M059J (cell line): Measurements from ENCODE around the gene SEMG1. TPM values are rescaled to one million over a fixed set of nuclear protein-coding genes. Genes with fewer than 3 reads are reported as not detected.
A peak's percentile ranks its signal among the peaks of the same experiment; 100 is the strongest.

Experiments used
- DNase-seq: peaks from one replicate; pipeline ENCODE4 v3.0.0-alpha.2; 2012; ENCODE audit warnings: low read depth
- total RNA-seq: library from RNA; depleted of rRNA; stranded (reverse); fragments of >200 nt; shearing (Covaris generic); gene quantifications from 2 replicates; pipeline ENCODE4 v1.2.3, GENCODE V29; 2014; rRNA removed

SEMG1 gene, protein sequence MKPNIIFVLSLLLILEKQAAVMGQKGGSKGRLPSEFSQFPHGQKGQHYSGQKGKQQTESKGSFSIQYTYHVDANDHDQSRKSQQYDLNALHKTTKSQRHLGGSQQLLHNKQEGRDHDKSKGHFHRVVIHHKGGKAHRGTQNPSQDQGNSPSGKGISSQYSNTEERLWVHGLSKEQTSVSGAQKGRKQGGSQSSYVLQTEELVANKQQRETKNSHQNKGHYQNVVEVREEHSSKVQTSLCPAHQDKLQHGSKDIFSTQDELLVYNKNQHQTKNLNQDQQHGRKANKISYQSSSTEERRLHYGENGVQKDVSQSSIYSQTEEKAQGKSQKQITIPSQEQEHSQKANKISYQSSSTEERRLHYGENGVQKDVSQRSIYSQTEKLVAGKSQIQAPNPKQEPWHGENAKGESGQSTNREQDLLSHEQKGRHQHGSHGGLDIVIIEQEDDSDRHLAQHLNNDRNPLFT
- not detected in 2 replicates for total RNA-seq

DNA sequence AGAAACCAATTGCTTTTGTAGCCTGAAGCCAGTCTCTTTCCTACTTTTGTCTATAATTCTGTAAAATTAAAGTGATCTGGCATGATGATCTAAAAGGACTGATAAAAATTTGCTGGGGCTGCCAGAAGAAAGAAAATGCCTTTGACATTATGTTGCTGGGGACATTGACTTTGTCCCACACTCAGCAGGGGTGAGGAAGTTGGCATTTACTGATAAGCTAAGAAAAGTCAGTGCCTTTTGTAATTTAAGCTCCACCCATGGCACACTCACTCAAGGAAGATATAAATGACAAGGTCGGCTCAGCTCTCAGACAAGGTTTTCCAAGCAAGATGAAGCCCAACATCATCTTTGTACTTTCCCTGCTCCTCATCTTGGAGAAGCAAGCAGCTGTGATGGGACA lies at the start of gene SEMG1:
TSS of gene SEMG1 (plus strand) at position 309 of the 400 bp plus-strand sequence. CDS start at position 330, 21 bp downstream.
- no peak for DNase-seq

DNA sequence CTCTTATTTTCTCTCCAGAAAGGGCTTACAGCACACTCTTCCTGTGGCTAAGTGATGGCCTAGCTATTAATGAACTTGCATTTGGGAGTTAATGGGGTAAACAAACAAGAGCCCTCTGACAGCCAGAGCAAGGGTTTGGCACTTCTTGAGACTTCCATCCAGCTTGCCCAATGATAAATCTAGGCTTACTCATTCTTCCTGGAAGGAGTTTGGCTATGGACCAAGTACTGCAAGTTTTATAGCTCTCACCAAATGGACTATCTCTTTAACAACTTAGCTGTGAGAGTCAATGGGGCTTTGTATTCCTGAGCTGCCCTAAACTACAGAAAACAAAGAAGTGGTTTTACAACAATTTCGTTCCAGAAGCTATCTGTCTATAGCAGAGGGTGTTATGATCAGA lies 48.9 kb upstream of the SEMG1 start:
- DNase-seq, result peak; percentile 84

DNA sequence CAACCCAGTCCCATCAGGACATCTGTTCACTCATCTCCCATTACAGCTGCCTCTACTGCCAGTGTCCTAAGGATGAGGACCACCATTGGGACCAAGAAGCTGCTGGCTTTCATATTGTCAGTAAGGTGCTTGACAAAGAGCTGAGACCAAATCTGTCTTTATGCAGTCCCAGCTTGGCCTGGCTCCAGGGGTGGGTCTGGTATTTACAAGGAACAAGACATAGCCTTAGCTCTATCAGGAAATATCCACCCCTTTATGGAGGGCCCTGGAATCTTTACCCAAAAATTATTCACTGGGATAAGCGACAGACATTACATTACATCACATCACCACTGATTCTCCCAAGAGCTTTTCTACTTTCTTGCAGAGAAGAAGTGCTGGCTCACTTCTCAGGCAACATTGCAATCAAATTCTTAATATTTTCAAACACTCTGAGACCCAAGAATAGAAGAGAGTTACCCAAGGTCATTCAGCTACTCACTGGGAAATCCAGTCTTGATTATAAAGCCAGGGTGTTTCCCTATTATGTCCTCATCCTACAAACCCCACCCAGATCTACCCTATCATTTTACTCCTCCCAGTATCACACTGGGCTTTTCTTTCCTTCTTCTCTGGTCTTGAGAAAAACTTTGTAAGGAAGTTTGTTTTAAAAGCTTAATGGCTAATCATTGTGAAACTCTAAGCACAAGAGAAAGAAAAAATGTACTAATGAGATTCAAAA lies 43.6 kb upstream of the SEMG1 start:
- DNase-seq, result no peak

DNA sequence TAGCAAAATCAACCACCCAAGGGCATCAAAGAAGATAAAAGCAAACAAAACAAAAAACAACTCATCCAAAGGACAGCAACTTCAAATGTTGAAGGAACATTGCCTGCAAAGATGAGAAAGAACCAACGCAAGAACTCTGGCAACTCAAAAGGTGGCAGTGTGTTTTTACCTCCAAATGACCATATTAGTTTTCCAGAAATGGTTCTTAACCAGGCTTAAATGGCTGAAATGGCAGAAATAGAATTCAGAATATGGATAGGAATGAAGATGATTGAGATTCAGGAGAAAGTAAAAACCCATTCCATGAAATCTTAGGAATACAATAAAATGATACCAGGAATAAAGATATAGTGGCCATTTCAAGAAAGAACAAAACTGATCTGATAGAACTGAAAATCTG lies 41.9 kb upstream of the SEMG1 start:
- no peak for DNase-seq

DNA sequence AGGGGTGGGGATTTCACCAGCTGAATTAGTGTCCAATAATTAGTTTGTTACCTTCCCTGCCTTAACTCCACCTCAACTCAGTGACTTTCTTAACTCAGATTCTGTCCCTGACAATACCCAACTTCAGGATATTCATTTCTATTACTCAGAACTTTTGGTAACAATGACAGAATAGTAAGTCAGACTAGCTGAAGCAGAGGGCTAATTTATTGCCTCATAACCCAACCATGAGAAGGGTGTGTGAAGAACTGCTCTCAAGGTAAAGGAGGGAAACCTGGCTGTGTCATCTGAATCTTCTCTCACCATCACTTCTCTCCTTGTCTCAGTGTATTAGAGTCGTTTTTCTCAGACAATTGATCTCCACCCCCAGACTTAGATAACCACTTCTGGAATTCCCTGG lies 33.3 kb upstream of the SEMG1 start:
- DNase-seq, result no peak

DNA sequence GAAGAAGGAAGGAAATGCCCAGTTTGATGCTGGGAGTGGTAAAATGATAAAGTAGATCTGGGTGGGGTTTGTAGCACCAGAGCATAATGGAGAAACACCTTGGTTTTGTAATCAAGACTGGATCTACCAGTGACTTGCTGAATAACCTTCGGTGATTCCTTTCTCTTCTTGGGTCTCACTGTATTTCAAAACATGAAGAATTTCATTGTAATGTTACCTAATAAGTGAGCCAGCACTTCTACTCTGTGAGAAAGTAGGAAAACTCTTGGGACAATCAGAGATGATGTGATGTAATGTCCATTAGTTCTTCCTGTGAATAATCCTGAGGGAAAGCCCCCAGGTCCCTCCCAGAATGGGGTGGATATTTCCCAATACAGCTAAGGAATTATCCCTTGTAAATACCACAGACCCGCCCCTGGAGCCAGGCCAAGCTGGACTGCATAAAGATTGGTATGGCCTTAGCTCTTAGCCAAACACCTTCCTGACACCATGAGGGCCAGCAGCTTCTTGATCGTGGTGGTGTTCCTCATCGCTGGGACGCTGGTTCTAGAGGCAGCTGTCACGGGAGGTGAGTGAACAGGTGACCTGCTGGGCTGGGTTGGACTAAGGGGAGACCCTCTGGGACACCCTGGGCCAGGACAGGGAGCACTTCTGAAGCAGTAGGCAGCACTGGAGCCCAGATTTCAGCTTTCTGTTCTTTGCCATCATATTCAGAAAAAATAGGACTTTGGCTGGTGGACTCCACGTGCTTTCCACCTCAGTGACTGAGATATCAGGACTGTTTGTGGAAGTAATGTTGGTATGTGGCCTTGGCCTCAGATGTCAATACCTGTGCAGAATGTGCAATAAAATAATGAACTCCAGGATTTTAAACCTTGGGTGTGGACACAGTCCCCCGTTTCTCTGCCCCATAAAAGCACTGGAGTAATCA lies 32.1 kb upstream of the SEMG1 start, which contains the start of gene PI3:
TSS of gene PI3 (plus strand) at position 469 of the 931 bp plus-strand sequence. CDS start at position 490, 21 bp downstream.
- peak; percentile 16 for DNase-seq

DNA sequence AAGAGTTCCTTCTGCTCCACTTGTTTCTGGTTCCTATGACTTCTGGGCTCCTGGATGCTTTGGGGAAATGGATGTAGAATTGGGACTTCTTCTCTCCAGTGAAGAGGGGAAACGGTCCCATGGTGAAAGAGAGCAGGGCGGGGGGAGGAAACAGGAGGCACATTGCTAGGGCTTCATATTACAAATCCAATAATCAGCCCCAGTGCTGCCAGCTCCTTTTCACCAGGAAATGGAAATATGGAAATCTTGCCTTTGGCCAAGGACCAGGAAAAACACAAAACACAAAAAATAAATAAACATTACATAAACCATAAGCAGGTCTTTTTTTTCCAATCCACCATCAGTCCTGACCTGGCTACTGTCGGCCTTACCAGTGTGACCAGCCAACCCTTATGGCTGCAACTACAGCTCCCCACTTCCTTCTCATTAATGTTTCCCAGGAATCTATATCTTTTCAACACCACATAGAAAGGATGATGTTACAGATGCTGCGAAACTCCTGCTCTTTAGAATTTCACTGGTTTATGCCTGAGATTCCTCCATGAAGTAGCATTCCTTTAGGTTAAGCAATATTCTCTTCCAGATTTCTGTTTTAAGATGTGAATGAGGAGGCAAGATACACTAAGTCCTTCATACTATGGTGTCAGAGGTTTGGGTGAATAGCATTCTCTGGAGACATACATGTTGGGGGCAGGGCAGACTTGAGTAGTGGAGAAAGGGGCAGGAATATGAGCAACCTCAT lies 30.1 kb upstream of the SEMG1 start:
- no peak for DNase-seq

DNA sequence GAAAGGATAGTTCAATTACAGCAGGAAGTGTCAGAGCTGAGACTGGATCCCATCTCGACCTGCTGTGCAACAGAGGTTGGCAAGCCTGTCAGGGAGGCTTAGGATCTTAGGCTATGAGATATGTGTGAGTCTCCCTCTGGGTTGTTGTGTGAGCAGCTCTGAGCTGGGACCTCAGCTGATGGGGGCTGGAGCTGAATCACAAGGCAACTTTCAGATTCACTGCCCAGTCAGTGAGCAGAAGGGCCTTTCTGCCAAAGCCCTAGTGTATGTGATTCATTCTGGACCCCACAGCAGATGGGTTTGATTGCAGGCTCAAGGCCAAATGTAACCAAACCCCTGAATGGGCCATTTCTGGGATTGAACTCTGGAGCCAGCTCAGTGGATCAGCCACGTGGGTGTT lies 27.7 kb upstream of the SEMG1 start:
- no peak for DNase-seq

DNA sequence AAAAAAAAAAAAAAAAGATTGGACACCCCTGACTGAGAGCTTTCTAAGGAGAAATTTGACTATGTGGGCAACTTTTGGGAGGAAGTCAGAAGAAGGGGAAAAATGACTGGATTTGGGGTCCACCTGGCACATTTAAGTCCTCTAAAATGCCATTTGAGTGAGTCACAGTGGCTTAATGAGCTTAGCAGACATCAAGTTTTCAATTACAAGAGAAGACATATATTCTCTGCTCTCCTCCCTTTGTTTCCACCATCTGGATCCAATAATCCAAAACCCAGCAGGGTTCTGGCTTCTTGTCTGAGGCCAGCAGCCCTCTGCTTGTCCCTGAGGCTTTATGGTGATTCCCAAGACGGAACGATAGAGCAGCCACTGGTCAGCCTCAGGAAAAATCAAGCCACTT lies 25.2 kb upstream of the SEMG1 start:
- DNase-seq, result peak; percentile 16

DNA sequence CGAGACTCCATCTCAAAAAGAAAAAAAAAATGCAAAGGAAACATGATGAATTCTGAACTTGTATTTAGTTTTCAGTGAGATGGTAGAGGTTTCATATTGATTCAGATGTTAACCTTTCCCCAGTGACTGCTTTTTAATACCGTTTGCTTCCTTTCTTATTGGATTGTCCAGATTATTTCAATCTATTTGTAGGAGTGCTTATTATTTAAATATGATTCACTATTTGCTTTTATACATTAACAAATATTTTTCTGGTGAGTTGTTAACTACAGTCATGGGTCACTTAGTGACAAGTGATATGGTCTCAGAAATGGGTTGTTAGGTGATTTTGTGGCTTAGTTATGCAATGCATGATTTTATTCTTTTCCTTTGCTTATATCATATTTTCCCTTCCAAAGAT lies 23.7 kb upstream of the SEMG1 start:
- DNase-seq, result no peak

DNA sequence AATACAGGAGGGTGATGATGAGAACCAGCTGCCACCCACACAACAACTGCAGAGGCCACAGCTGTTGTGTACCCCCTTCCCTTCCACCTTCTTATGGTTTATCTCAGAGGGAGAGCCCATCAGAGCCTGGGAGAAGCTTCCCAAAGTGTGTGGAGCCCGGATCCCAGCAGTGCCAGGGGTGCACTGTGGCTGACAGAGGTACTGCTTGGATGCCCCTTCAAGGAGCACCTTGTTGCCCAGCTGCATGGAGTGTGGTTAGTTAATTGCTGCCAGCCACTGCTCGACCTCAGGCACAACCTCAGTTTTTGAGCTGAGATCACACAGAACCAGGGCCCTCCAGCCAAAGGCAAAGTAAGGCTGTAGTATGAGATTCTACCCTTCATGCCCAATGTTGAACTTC lies 19.1 kb upstream of the SEMG1 start:
- no peak for DNase-seq

DNA sequence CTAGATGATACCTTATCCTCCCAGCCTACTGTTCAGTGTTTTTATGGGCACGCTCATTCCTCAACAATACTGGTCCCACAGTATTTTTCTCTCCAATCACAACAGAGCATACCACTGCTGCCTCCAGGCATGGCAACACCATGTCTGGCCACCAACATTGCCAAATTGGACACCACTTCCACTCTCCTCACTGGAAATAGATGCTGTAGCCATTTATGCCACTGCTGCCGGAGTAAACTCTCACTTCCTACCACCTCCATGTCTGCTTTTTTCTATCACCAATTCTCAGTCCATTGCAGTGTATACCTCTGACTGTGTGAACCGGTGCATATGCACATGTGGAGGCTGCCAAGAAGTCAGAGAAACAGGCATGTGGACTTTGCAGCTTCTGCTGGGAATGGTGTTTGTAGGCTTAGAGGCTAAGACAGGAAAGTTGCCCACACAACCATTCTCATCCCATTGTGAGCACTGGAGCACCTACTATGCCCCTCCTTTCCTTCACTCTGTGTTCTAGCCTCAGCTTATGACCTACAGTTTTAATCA lies 17.7 kb upstream of the SEMG1 start:
- DNase-seq, result no peak

DNA sequence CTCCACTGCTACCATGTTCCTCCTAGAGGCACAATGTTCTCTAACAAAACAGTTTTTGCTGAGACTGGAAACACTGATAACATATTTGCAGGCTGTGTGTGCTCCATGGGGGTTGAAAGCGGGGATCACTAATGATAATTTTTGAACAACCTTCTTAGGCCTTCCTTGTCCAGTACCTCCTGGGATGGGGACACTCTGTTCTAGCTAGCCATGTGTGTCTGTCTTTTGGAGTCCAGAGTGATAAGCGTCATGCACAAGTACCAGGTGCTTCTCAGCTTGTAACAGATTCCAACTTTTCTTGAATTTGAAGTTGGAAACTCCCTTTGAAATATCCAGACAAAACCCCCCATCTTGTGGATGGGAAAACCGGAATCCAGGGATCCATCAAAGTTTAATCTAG lies 17.0 kb upstream of the SEMG1 start:
- DNase-seq, result no peak

DNA sequence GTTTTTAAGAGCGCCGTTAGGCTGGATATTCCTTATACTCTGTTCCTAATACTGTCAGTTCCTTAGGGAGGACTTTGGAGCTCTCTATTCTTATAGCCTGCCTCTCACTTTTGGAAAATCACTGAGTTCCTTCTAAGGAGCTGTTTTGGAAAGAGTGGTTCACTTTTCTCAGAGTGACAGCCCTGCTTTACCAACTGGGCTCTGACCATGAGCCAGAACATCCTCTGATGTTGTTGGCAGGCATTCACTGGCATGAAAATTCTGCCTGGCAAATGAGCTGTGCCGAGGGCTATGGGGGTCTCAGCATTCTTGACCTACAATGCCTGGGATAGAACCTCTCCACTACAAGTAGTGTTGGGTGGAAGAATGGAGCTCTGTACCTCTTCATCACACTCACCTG lies 14.9 kb upstream of the SEMG1 start:
- no peak for DNase-seq

DNA sequence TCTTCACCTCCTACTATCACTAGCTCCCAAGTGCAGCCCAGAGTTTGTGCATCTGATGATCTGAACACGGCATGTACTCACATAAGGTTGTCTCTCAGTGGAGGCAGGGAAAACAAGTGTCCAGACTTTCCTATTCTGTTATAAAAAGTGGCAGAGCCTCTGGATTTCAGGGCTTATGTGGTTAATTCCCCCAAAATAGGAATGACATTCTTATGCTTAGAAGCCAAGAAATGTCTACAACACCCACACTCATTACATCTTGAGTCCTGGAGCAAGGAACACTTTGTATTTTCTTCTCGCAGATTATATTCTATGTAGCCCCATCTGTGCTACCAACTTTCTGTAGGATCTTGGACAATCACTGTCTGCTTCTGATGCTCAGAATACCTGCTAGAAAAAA lies 13.5 kb upstream of the SEMG1 start:
- no peak for DNase-seq

DNA sequence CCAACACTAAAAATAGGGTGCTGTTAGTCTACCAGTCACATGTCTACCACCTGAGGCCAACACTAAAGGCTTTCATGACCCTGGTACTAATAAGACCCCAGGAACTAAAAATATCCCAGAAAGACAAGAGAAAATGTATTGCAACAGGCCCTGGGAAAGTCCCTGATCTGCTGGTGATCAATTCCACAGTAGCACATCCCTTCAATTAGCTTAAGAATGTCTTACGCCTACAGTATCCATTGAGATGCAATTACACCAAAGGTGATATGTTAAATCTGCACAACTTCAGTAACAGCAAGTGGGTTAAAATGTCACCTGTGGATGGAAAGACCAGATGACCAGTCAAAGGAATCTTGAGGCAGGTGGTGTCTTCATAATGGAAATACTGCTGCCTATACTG lies 3.1 kb downstream of the SEMG1 start:
- no peak for DNase-seq

DNA sequence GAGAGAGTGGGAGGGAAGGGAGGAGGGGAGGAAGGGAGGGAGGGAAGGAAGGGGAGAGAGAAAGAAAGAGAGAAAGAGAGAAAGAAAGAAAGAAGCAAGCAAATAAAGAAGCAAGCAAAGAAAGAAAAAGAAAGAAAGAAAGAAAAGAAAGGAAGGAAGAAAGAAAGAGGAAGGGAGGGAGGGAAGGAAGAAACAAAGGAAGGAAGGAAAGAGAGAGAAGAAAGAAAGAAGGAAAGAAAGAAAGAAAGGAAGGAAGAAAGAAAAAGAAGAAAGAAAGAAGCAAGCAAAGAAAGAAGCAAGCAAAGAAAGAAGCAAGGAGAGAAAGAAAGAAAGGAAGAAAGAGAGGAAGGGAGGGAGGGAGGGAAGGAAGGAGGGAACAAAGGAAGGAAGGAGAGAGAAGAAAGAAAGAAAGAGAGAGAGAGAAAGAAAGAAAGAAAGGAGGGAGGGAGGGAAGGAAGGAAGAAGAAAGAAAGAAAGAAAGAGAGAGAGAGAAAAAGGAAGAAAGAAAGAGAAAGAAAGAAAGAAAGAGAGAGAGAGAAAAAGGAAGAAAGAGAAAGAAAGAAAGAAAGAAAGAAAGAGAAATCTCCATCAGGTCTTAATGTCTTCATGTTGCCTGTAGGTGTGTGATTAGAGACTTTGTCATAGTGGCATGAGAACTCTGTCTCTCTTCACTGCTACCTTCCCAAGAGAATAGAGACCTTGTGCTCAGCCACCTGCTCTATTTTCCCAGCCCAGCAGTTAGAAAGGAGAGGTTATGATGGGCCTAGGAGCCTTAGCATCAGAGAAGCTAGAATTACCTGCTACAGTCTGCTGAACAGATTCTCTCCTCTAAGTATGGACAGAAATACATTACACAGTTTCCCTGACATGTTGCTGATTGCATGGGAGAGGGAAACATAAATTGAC lies 5.0 kb downstream of the SEMG1 start:
- DNase-seq, result no peak

DNA sequence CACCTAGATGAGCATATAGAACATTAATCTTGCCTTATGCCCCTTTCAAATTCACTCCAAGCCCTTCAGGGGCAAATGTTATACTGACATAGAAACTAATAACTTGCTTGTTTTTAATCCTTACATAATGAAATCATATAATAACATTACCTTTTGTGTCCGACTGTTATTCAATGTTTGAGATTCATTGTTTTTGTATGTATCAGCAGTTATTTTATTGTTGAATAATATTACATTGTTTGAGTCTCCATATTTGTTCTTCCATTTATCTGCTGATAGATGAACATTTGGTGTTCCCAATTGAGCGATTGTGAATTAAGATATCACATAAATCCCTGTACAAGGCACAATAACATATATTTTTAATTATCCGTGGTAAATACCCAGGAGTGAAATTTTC lies 6.0 kb downstream of the SEMG1 start:
- no peak for DNase-seq

DNA sequence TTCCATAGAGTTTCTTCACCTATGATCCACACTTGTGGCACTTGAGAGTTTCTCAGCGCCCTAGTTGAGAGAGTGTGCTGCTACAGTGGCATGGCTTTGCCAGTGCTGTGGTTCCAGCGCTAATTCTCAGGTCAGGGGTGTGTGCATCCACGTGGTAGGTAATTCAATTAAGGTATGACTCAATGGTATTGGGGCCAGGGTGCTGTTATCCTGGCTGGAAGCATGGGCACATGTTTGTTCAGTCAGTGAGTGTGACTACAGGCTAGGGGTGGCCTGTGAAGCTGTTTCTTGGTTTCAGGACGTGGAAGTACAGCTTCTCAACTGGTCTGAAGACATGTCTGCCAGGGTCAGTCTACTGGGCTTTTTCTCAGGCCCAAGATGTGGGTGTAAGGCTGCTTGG lies 11.3 kb downstream of the SEMG1 start:
- peak; percentile 42 for DNase-seq

DNA sequence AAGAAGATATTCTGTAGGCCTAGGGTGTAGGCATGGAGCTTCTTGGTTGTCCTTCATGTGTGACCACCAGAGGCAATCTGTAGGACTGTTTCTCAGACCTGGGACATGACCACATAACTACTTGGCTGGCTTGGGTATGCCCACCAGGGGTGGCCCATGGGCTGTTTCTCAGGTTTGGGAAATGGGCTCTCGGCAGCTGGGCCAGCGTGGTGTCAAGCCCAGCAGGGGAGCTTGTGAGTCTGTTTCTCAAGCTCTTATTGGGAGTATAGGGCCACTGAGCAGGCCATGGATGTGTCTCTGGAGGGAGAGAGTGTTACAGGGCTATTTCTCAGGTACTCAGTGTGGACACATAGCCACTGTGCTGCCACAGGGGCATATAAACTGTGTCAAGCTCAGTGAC lies 11.8 kb downstream of the SEMG1 start:
- DNase-seq, result no peak
